ENCODE results near the gene TBC1D10A.

- TF ChIP-seq CTCF (IDR thresholded peaks at IDR 0.05), result no peak
- TF ChIP-seq POLR2A (IDR thresholded peaks at IDR 0.05), result no peak
Measured at GRCh38 chr22:30304495-30305244, 22.1 kb downstream of the TBC1D10A start.
